Pancreas (tissue), 10 donors: Measurements from ENCODE around the gene TXNDC2. TPM values are rescaled to one million over a fixed set of nuclear protein-coding genes. Genes with fewer than 3 reads are reported as not detected.
"Not testable (repeated sequence)": the region's sequence is repeated elsewhere in the genome, so short reads cannot be mapped to it uniquely, and the experiment has no call there.

Experiments used
- ATAC-seq, 4 donors: fragments of 200-7000 bp; cut with Tn5 transposase; one replicate each; pipeline versions ENCODE4 v1.8.0 to v1.9.1; 2020; ENCODE audit warnings: mild to moderate bottlenecking in 4 of 4, moderate library complexity in 4 of 4
- DNase-seq, 6 donors: peaks; one replicate each; pipeline ENCODE4 v3.0.0-alpha.2; 2020
- FAIRE-seq: peaks from 2 replicates; lab custom pipeline; 2012; peaks lifted over from hg19 to GRCh38; lab: Jason Lieb, UNC
- H3K27ac ChIP-seq, 4 donors: fragments of 200-600 bp; sonication (generic); 1 replicate in 3 of 4; 2 replicates in 1 of 4; pipeline versions ENCODE4 v1.5.0 to v1.8.0; 2020
- H3K27me3 ChIP-seq, 4 donors: fragments of 200-600 bp; one replicate each; pipeline ENCODE4 v1.8.0; 2021
- H3K36me3 ChIP-seq, 3 donors: fragments of 200-600 bp; sonication (generic) in 1 of 3; one replicate each; pipeline versions ENCODE4 v1.5.0 to v1.8.0; 2020 to 2021
- H3K4me1 ChIP-seq, 3 donors: fragments of 200-600 bp; one replicate each; pipeline ENCODE4 v1.8.0; 2021
- H3K4me3 ChIP-seq, 4 donors: fragments of 200-600 bp; sonication (generic) in 2 of 4; one replicate each; pipeline versions ENCODE4 v1.5.0 to v1.8.0; 2020 to 2021
- H3K9me3 ChIP-seq, 4 donors: fragments of 200-600 bp; one replicate each; pipeline ENCODE4 v1.8.0; 2021
- CTCF ChIP-seq, 4 donors: fragments of 200-600 bp; sonication (generic) in 3 of 4; IDR thresholded peaks; one replicate each; pipeline versions ENCODE4 v1.5.0 to v1.8.0; 2021; ENCODE audit warnings: antibody characterized with exemption in 4 of 4
- WGBS, 2 donors: extraction: QIAGEN DNeasy Blood & Tissue Kit; methylation state at CpG; one replicate each; pipeline ENCODE4 v1.1.7; 2013; 5-methylcytosine and 5-hydroxymethylcytosine counted together
- intact Hi-C, 3 donors: fragments of 100-400 bp; cut with DNase I; formaldehyde crosslinking; loops; one replicate each; pipeline versions ENCODE4 v1.11.1 to v1.14.2; 2022
- polyA plus RNA-seq, 2 donors: library from polyadenylated mRNA; stranded (reverse); fragments of 200-250 nt; gene quantifications; one replicate each; pipeline ENCODE4 v1.2.3, GENCODE V29; 2013
- total RNA-seq, 6 donors: library from RNA; stranded (reverse); fragmentation: NEBNext Ultra II Directional in 4 of 6; extraction: Animal tissue kit (Norgen Biotek cat#: 25700) in 4 of 6; gene quantifications; one replicate each; pipeline versions ENCODE4 v1.2.1 to v1.2.4, GENCODE V29; 2021 to 2023
- donor health status: healthy with polysubstance abuse.
- donor health status: DM: no; HTN: no; CAD: no; lungs with moderate emphysema.
- donor health status: DM: no; HTN: no; CAD: no.
- donor health status: control.
- donor health status: control.
- donor health status: Bipolar disorder and iron deficiency.
- donor health status: DM: yes; HTN: yes; CAD: no.
- donor health status: DM: no; HTN: no; CAD: no.
- donor health status: DM: no; HTN: no; CAD: no.
- donor health status: DM: yes; HTN: yes; CAD: no.

The TXNDC2 gene
- total and polyA plus RNA-seq, 8 donors, result not detected

- no peak for TF ChIP-seq CTCF (IDR thresholded peaks at IDR 0.05)
- intact Hi-C loops, result no loop called here
- H3K36me3 ChIP-seq, result no peaks in the 10 kb centered on the region
- no peak overlapping the region for H3K4me3 ChIP-seq
- no peaks in the 10 kb centered on the region for H3K27me3 ChIP-seq
- no peak overlapping the region for H3K27ac ChIP-seq
- 87 to 92% methylated on average over 4 of the region's 4 CpGs for WGBS, 2 donors
- H3K4me1 ChIP-seq, result no peaks in the 10 kb centered on the region
- FAIRE-seq (no peak), DNase-seq (no peak), ATAC-seq (no peak)
- no peaks in the 10 kb centered on the region for H3K9me3 ChIP-seq
Measured at GRCh38 chr18:9907867-9908266, 22.1 kb downstream of the TXNDC2 start.

GRCh38 chr18:9910071-9910470 lies 24.3 kb downstream of the TXNDC2 start:
- no peak for TF ChIP-seq CTCF (IDR thresholded peaks at IDR 0.05)
- no peak for FAIRE-seq
- intact Hi-C loops, result no loop called here

GRCh38 chr18:9910661-9911060 lies 24.9 kb downstream of the TXNDC2 start:
- DNase-seq, result no peak

More at GRCh38 chr18:9910071-9910470, 24.3 kb downstream of the TXNDC2 start:
- H3K27me3 ChIP-seq, result no peaks in the 10 kb centered on the region
- H3K4me3 ChIP-seq, result no peak overlapping the region
- no peaks in the 10 kb centered on the region for H3K9me3 ChIP-seq
- H3K36me3 ChIP-seq, result no peaks in the 10 kb centered on the region
- DNase-seq (no peak), ATAC-seq (no peak)
- H3K4me1 ChIP-seq, result no peaks in the 10 kb centered on the region
- H3K27ac ChIP-seq, result no peak overlapping the region

GRCh38 chr18:9911226-9911625 lies 25.5 kb downstream of the TXNDC2 start:
- no peak overlapping the region for H3K4me3 ChIP-seq
- H3K9me3 ChIP-seq, result no peaks in the 10 kb centered on the region
- no peaks in the 10 kb centered on the region for H3K27me3 ChIP-seq
- no peak overlapping the region for H3K27ac ChIP-seq
- DNase-seq (no peak), ATAC-seq (no peak), FAIRE-seq (no peak)
- no peaks in the 10 kb centered on the region for H3K36me3 ChIP-seq
- 82 to 90% methylated on average over 5 of the region's 5 CpGs for WGBS, 2 donors
- peaks cover 0 to 6% (median 3%) of the 10 kb centered on the region in 3 donors for H3K4me1 ChIP-seq
- TF ChIP-seq CTCF (IDR thresholded peaks at IDR 0.05), result no peak
- intact Hi-C loops, result no loop called here

More at GRCh38 chr18:9910661-9911060, 24.9 kb downstream of the TXNDC2 start:
- intact Hi-C loops, result no loop called here
- ATAC-seq (no peak), FAIRE-seq (no peak)
- Histone ChIP-seq H3K27me3 (no peaks in the 10 kb centered on the region), H3K4me1 (peaks cover 0 to under 1% (median 0%) of the 10 kb centered on the region in 3 donors), H3K9me3 (no peaks in the 10 kb centered on the region), H3K36me3 (no peaks in the 10 kb centered on the region), H3K27ac (no peak overlapping the region), H3K4me3 (no peak overlapping the region)
- TF ChIP-seq CTCF (IDR thresholded peaks at IDR 0.05), result no peak
- 83 to 90% methylated on average over 2 of the region's 2 CpGs for WGBS, 2 donors

GRCh38 chr18:9912285-9912684 lies 26.5 kb downstream of the TXNDC2 start:
- H3K27me3 ChIP-seq, H3K9me3 ChIP-seq, H3K4me3 ChIP-seq, H3K27ac ChIP-seq, H3K36me3 ChIP-seq, DNase-seq, ATAC-seq, FAIRE-seq, intact Hi-C loops: not testable (repeated sequence)
- peaks cover 0 to 17% (median 13%) of the 10 kb centered on the region in 3 donors for H3K4me1 ChIP-seq
- 96 to 100% methylated on average over 1 of the region's 1 CpG for WGBS, 2 donors
